ENCODE measurements around the gene PAN2. TPM values are rescaled to one million over a fixed set of nuclear protein-coding genes. Genes with fewer than 3 reads are reported as not detected.
"Not testable (repeated sequence)": the region's sequence is repeated elsewhere in the genome, so short reads cannot be mapped to it uniquely, and the experiment has no call there.

Gene PAN2
- total and polyA plus RNA-seq, 3 donors from 2014 or later = 105 to 155 (median 119) TPM

GRCh38 chr12:56286044-56286830 is 47.6 kb downstream of the PAN2 start:
- H3K9me3 ChIP-seq = no peaks in the 10 kb centered on the region
- no peak for TF ChIP-seq POLR2A (IDR thresholded peaks at IDR 0.05)
- TF ChIP-seq, protein P1, sequence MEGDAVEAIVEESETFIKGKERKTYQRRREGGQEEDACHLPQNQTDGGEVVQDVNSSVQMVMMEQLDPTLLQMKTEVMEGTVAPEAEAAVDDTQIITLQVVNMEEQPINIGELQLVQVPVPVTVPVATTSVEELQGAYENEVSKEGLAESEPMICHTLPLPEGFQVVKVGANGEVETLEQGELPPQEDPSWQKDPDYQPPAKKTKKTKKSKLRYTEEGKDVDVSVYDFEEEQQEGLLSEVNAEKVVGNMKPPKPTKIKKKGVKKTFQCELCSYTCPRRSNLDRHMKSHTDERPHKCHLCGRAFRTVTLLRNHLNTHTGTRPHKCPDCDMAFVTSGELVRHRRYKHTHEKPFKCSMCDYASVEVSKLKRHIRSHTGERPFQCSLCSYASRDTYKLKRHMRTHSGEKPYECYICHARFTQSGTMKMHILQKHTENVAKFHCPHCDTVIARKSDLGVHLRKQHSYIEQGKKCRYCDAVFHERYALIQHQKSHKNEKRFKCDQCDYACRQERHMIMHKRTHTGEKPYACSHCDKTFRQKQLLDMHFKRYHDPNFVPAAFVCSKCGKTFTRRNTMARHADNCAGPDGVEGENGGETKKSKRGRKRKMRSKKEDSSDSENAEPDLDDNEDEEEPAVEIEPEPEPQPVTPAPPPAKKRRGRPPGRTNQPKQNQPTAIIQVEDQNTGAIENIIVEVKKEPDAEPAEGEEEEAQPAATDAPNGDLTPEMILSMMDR (IDR thresholded peaks at IDR 0.05) = no peak
- 41 to 48% methylated on average over 4 of the region's 4 CpGs for WGBS, 2 donors
- intact Hi-C loops (cut with DNase I; ENCODE audit: low total_unique reads) = no loop called here
- H3K36me3 ChIP-seq (ENCODE audit: low read depth, missing control alignments) = no peaks in the 10 kb centered on the region
- no peak for DNase-seq
- H3K4me3 ChIP-seq = no peak overlapping the region
- no peaks in the 10 kb centered on the region for H3K27me3 ChIP-seq
- H3K27ac ChIP-seq = no peak overlapping the region
- H3K4me1 ChIP-seq = no peaks in the 10 kb centered on the region

DNA sequence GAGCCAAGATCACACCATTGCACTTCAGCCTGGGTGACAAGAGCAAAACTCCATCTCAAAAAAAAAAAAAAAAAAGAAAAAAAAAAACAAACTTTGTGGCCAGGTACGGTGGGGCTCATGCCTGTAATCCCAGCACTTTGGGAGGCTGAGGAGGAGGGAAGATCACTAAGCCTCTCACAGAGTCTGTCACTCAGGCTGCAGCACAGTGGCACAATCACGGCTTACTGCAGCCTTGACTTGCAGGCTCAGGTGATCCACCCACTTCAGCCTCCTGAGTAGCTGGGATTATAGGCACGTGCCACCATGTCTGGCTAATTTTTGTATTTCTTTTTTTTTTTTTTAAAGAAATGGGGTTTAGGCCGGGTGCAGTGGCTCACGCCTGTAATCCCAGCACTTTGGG is 49.5 kb downstream of the PAN2 start:
- H3K27ac ChIP-seq; H3K27me3 ChIP-seq; intact Hi-C loops (cut with DNase I; ENCODE audit: low total_unique reads); H3K36me3 ChIP-seq (ENCODE audit: low read depth, missing control alignments); H3K4me1 ChIP-seq; DNase-seq; H3K9me3 ChIP-seq; H3K4me3 ChIP-seq: not testable (repeated sequence)
- 91 to 92% methylated on average over 5 of the region's 5 CpGs for WGBS, 2 donors

DNA sequence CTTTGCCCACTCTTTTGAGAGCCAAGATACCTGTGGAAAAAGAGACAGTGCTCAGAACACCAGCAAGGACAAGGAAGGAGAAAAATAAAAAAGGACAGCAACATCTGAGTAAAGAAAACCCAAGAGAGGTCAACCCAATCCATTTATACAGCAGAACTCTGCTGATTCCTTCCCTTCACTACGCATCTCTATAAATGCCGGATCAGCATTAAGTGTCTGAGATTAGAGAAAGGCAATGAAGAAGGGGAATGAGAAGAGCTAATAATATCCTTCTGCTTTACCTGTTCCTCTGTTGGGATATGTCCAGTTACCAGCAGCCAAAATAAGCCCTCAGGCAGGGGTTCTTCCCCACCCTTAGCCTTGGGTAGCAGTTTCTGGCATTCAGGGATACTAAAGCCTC is 51.2 kb downstream of the PAN2 start:
- Histone ChIP-seq H3K27ac (no peak overlapping the region), H3K9me3 (no peaks in the 10 kb centered on the region), H3K36me3 (ENCODE audit: low read depth, missing control alignments) (no peaks in the 10 kb centered on the region), H3K4me3 (no peak overlapping the region), H3K27me3 (no peaks in the 10 kb centered on the region), H3K4me1 (no peaks in the 10 kb centered on the region)
- intact Hi-C loops (cut with DNase I; ENCODE audit: low total_unique reads) = no loop called here
- no peak for DNase-seq
- no peak for TF ChIP-seq POLR2A (IDR thresholded peaks at IDR 0.05)
- TF ChIP-seq, protein P1 (IDR thresholded peaks at IDR 0.05) = no peak
- 94 to 100% methylated on average over 2 of the region's 2 CpGs for WGBS, 2 donors

GRCh38 chr12:56282030-56282429 is 51.8 kb downstream of the PAN2 start:
- TF ChIP-seq POLR2A (IDR thresholded peaks at IDR 0.05) = no peak
- TF ChIP-seq, protein P1 (IDR thresholded peaks at IDR 0.05) = no peak
- intact Hi-C loops (cut with DNase I; ENCODE audit: low total_unique reads) = no loop called here
- no peaks in the 10 kb centered on the region for H3K27me3 ChIP-seq
- no peak for DNase-seq
- H3K36me3 ChIP-seq (ENCODE audit: low read depth, missing control alignments) = no peaks in the 10 kb centered on the region
- H3K9me3 ChIP-seq = no peaks in the 10 kb centered on the region
- WGBS, 2 donors = 90% methylated on average over 6 of the region's 6 CpGs
- H3K4me1 ChIP-seq = no peaks in the 10 kb centered on the region
- H3K4me3 ChIP-seq = no peak overlapping the region
- no peak overlapping the region for H3K27ac ChIP-seq

- no peaks in the 10 kb centered on the region for H3K36me3 ChIP-seq (ENCODE audit: low read depth, missing control alignments)
Measured at GRCh38 chr12:56280849-56281248, 53.0 kb downstream of the PAN2 start.

DNA sequence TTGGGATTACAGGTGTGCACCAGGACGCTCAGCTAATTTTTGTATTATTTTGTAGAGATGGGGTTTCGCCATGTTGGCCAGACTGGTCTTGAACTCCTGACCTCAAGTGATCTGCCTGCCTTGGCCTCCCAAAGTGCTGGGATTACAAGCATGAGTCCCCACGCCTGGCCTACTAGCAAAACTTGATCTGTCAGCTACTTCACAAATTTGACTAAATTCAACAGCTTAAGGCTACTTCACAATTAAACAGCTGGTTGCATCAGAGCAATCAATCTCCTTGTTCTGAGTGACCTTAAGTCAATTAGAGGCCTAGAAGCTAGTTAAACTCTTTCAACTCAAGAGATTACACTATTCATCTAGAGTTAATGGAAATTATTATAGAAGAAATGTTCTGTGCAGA is 54.9 kb downstream of the PAN2 start:
- 95 to 97% methylated on average over 3 of the region's 3 CpGs for WGBS, 2 donors
- intact Hi-C loops (cut with DNase I; ENCODE audit: low total_unique reads) = no loop called here
- Histone ChIP-seq H3K4me3 (no peak overlapping the region), H3K27me3 (no peaks in the 10 kb centered on the region), H3K9me3 (no peaks in the 10 kb centered on the region), H3K27ac (no peak overlapping the region), H3K4me1 (no peaks in the 10 kb centered on the region), H3K36me3 (ENCODE audit: low read depth, missing control alignments) (no peaks in the 10 kb centered on the region)
- TF ChIP-seq, protein P1 (IDR thresholded peaks at IDR 0.05) = no peak
- no peak for TF ChIP-seq POLR2A (IDR thresholded peaks at IDR 0.05)
- DNase-seq = no peak

More at GRCh38 chr12:56280849-56281248, 53.0 kb downstream of the PAN2 start:
- Histone ChIP-seq H3K4me3 (no peak overlapping the region), H3K27ac (no peak overlapping the region), H3K9me3 (no peaks in the 10 kb centered on the region), H3K27me3 (no peaks in the 10 kb centered on the region), H3K4me1 (no peaks in the 10 kb centered on the region)
- intact Hi-C loops (cut with DNase I; ENCODE audit: low total_unique reads) = no loop called here
- TF ChIP-seq POLR2A (IDR thresholded peaks at IDR 0.05) = no peak
- DNase-seq = no peak

Data from testis (tissue), 3 donors.